Peyer's patch (tissue), 4 donors: ENCODE data around the gene GRIK4.

Experiments used
- CTCF ChIP-seq, 6 experiments: fragments of 450-650 bp in 4 of 6; fragments of 200-600 bp in 2 of 6; sonication (generic) in 1 of 6; IDR thresholded peaks; one replicate each; pipeline ENCODE4 v1.5.1; 2017 to 2019; ENCODE audit warnings: antibody characterized with exemption in 6 of 6, mild to moderate bottlenecking in 3 of 6, moderate library complexity in 1 of 6
- POLR2A ChIP-seq, 2 donors: fragments of 450-650 bp; IDR thresholded peaks; one replicate each; pipeline ENCODE4 v1.5.1; 2017; ENCODE audit warnings: antibody characterized with exemption in 2 of 2, mild to moderate bottlenecking in 2 of 2, moderate library complexity in 2 of 2

- TF ChIP-seq CTCF (IDR thresholded peaks at IDR 0.05) (no peak), POLR2A (IDR thresholded peaks at IDR 0.05) (no peak)
Measured at GRCh38 chr11:120523196-120523595, 11.6 kb downstream of the GRIK4 start.
